Naive thymus-derived CD4-positive, alpha-beta T cell (primary cell): ENCODE measurements around the gene IFNGR1. TPM values are rescaled to one million over a fixed set of nuclear protein-coding genes. Genes with fewer than 3 reads are reported as not detected.

Experiments used
- ATAC-seq: fragments of 150-1000 bp; cut with Tn5 transposase; 2 replicates; pipeline ENCODE4 v1.10.0; 2021; ENCODE audit warnings: mild to moderate bottlenecking, moderate library complexity
- CTCF ChIA-PET: fragments of 350-600 bp; sonication (Branson Sonifier 250); formaldehyde crosslinking; loops from one replicate; lab custom pipeline; 2021; ENCODE audit warnings: antibody characterized with exemption; lab: Charles Lee
- POLR2A ChIA-PET: fragments of 350-600 bp; sonication (Branson Sonifier 250); formaldehyde crosslinking; loops from one replicate; lab custom pipeline; 2021; ENCODE audit warnings: antibody characterized with exemption, inconsistent platforms; lab: Charles Lee
- DNase-seq, 9 donors: peaks; one replicate each; pipeline versions ENCODE4 v3.0.0 to v3.0.0-alpha.2; 2020 to 2022; ENCODE audit warnings: mixed read lengths in 1 of 9
- H3K27ac ChIP-seq: one replicate; pipeline ENCODE4 v1.7.0; 2013; ENCODE audit warnings: mild to moderate bottlenecking, low read depth, low read length, moderate library complexity
- H3K27me3 ChIP-seq, 2 donors: one replicate each; pipeline ENCODE4 v1.7.0; 2013; ENCODE audit warnings: low read length in 2 of 2, mild to moderate bottlenecking in 2 of 2, moderate library complexity in 2 of 2; ENCODE audit not compliant: control insufficient read depth in 2 of 2, insufficient read depth in 2 of 2
- H3K36me3 ChIP-seq, 3 experiments: 1 replicate in 2 of 3; 2 replicates in 1 of 3; pipeline ENCODE4 v1.7.0; 2013; ENCODE audit warnings: low read length in 3 of 3, mild to moderate bottlenecking in 3 of 3, moderate library complexity in 1 of 3; ENCODE audit not compliant: insufficient read depth in 3 of 3, control insufficient read depth in 2 of 3
- H3K4me1 ChIP-seq, 2 donors: one replicate each; pipeline ENCODE4 v1.7.0; 2013; ENCODE audit warnings: low read length in 2 of 2, mild to moderate bottlenecking in 2 of 2, moderate library complexity in 1 of 2; ENCODE audit not compliant: control insufficient read depth in 2 of 2, insufficient read depth in 2 of 2
- H3K4me3 ChIP-seq: 2 replicates; pipeline ENCODE4 v1.7.0; 2013; ENCODE audit warnings: mild to moderate bottlenecking, low read length
- H3K9me3 ChIP-seq, 3 experiments: 1 replicate in 2 of 3; 2 replicates in 1 of 3; pipeline ENCODE4 v1.7.0; 2013; ENCODE audit warnings: low read length in 3 of 3; ENCODE audit not compliant: control insufficient read depth in 2 of 3
- H3K27ac Mint-ChIP-seq, 9 donors: one replicate each; pipeline ENCODE4 v1.8.0; 2020 to 2022; ENCODE audit warnings: mixed read lengths in 9 of 9, mild to moderate bottlenecking in 8 of 9, moderate library complexity in 5 of 9, inconsistent platforms in 2 of 9
- H3K27me3 Mint-ChIP-seq, 5 donors: one replicate each; pipeline ENCODE4 v1.8.0; 2021 to 2022; ENCODE audit warnings: mixed read lengths in 5 of 5, mild to moderate bottlenecking in 1 of 5
- H3K36me3 Mint-ChIP-seq, 5 donors: one replicate each; pipeline ENCODE4 v1.8.0; 2020 to 2022; ENCODE audit warnings: mixed read lengths in 5 of 5, mild to moderate bottlenecking in 3 of 5, inconsistent platforms in 1 of 5
- H3K4me1 Mint-ChIP-seq, 7 donors: one replicate each; pipeline ENCODE4 v1.8.0; 2020 to 2022; ENCODE audit warnings: mixed read lengths in 7 of 7, mild to moderate bottlenecking in 3 of 7, inconsistent platforms in 1 of 7
- H3K4me3 Mint-ChIP-seq, 10 donors: one replicate each; pipeline ENCODE4 v1.8.0; 2020 to 2022; ENCODE audit warnings: mild to moderate bottlenecking in 10 of 10, mixed read lengths in 10 of 10, moderate library complexity in 6 of 10, inconsistent platforms in 2 of 10
- H3K9me3 Mint-ChIP-seq, 11 donors: one replicate each; pipeline ENCODE4 v1.8.0; 2020 to 2022; ENCODE audit warnings: mixed read lengths in 11 of 11, mild to moderate bottlenecking in 4 of 11, inconsistent platforms in 1 of 11, moderate library complexity in 1 of 11
- intact Hi-C, 2 donors: fragments of 100-400 bp; cut with micrococcal nuclease; formaldehyde crosslinking; loops; one replicate each; pipeline ENCODE4 v1.15.1; 2023
- polyA plus RNA-seq, 2 donors: library from polyadenylated mRNA; unstranded; fragments of 300-500 nt; fragmentation: Illumina TruSeq; gene quantifications; one replicate each; pipeline ENCODE4 v1.2.3, GENCODE V29; 2021
- total RNA-seq, 6 experiments: library from RNA in 5 of 6; stranded (reverse) in 5 of 6; gene quantifications; 1 replicate in 5 of 6; 2 replicates in 1 of 6; pipeline ENCODE4 v1.2.3 and lab custom pipeline; 2021 to 2026

IFNGR1 gene
- total and polyA plus RNA-seq, 7 experiments from 2014 or later: 27.9 to 90.7 (median 31.3) TPM

- Histone ChIP-seq H3K4me1 (peaks cover 0 to 19% of the 10 kb centered on the region in 2 donors), H3K36me3 (no peaks in the 10 kb centered on the region), H3K9me3 (no peaks in the 10 kb centered on the region), H3K27me3 (no peaks in the 10 kb centered on the region), H3K27ac (no peak overlapping the region), H3K4me3 (no peak overlapping the region)
- intact Hi-C loops: loop anchor here in 1 of 2 donors (5.0 kb wide), 1 partner anchor 136 kb away; no protein-coding TSS in a partner anchor
- peaks cover 12 to 52% (median 20%) of the 10 kb centered on the region in 7 donors for H3K4me1 Mint-ChIP-seq
- H3K4me3 Mint-ChIP-seq: no peak overlapping the region
- DNase-seq: no peak
- H3K9me3 Mint-ChIP-seq: peaks cover 0 to 26% (median 6%) of the 10 kb centered on the region in 11 donors
- no peak for ATAC-seq
- ChIA-PET POLR2A (interaction anchor here (0.6 kb wide), 1 partner anchor 1549 kb away, joined by 3 read pairs; no protein-coding TSS in a partner anchor), CTCF (no interaction called here)
- no peak overlapping the region for H3K27ac Mint-ChIP-seq
- H3K36me3 Mint-ChIP-seq: peaks cover 0 to 37% (median 5%) of the 10 kb centered on the region in 5 donors
- peaks cover 0 to 11% (median 5%) of the 10 kb centered on the region in 5 donors for H3K27me3 Mint-ChIP-seq
Measured at GRCh38 chr6:137167702-137168377, 51.3 kb downstream of the IFNGR1 start.

GRCh38 chr6:137166247-137167098, 52.7 kb downstream of the IFNGR1 start:
- H3K36me3 Mint-ChIP-seq: peaks cover 0 to 41% (median 5%) of the 10 kb centered on the region in 5 donors
- ChIA-PET CTCF (no interaction called here), POLR2A (interaction anchor here (0.6 kb wide), 1 partner anchor 236 kb away, joined by 4 read pairs; no protein-coding TSS in a partner anchor)
- H3K27me3 Mint-ChIP-seq: peaks cover 4 to 18% (median 5%) of the 10 kb centered on the region in 5 donors
- ATAC-seq: peak; percentile 52
- Histone ChIP-seq H3K4me3 (no peak overlapping the region), H3K4me1 (peaks cover 0 to 19% of the 10 kb centered on the region in 2 donors), H3K27ac (no peak overlapping the region), H3K27me3 (peaks cover 0 to under 1% of the 10 kb centered on the region in 2 donors), H3K36me3 (no peaks in the 10 kb centered on the region), H3K9me3 (no peaks in the 10 kb centered on the region)
- H3K4me3 Mint-ChIP-seq: peak overlapping the region in 1 of 10 donors; percentile 5
- H3K9me3 Mint-ChIP-seq: peaks cover 0 to 29% (median 6%) of the 10 kb centered on the region in 11 donors
- peaks cover 12 to 53% (median 18%) of the 10 kb centered on the region in 7 donors for H3K4me1 Mint-ChIP-seq
- intact Hi-C loops: loop anchor here in 1 of 2 donors (1.0 to 5.0 kb wide), 2 partner anchors 72 to 134 kb away; no protein-coding TSS in a partner anchor
- peak overlapping the region in 1 of 9 donors; percentile 4 for H3K27ac Mint-ChIP-seq
- DNase-seq: no peak

- H3K4me1 Mint-ChIP-seq: peaks cover 12 to 53% (median 18%) of the 10 kb centered on the region in 7 donors
- Histone ChIP-seq H3K9me3 (no peaks in the 10 kb centered on the region), H3K27ac (no peak overlapping the region), H3K4me3 (no peak overlapping the region), H3K4me1 (peaks cover 0 to 19% of the 10 kb centered on the region in 2 donors), H3K36me3 (no peaks in the 10 kb centered on the region), H3K27me3 (peaks cover 0 to 3% of the 10 kb centered on the region in 2 donors)
- intact Hi-C loops: loop anchor here in 1 of 2 donors (1.0 to 5.0 kb wide), 3 partner anchors 9 to 133 kb away; no protein-coding TSS in a partner anchor
- H3K9me3 Mint-ChIP-seq: peaks cover 0 to 29% (median 6%) of the 10 kb centered on the region in 11 donors
- ATAC-seq: peak; percentile 68
- H3K27me3 Mint-ChIP-seq: peaks cover 4 to 25% (median 9%) of the 10 kb centered on the region in 5 donors
- H3K36me3 Mint-ChIP-seq: peaks cover 0 to 43% (median 5%) of the 10 kb centered on the region in 5 donors
- ChIA-PET POLR2A (interaction anchor here (0.6 kb wide), 1 partner anchor 237 kb away, joined by 4 read pairs; no protein-coding TSS in a partner anchor), CTCF (interaction anchor here (0.6 kb wide), 1 partner anchor 12 kb away, joined by 7 read pairs; no protein-coding TSS in a partner anchor)
- peak in 1 of 9 donors; percentile 38 for DNase-seq
- peak overlapping the region in 2 of 9 donors; percentile 62 to 79 for H3K27ac Mint-ChIP-seq
- H3K4me3 Mint-ChIP-seq: peak overlapping the region in 4 of 10 donors; percentile 3 to 74 (median 38)
Measured at GRCh38 chr6:137165375-137166246, 53.6 kb downstream of the IFNGR1 start.

- no peak for DNase-seq
- Histone ChIP-seq H3K36me3 (no peaks in the 10 kb centered on the region), H3K4me1 (peaks cover 0 to 19% of the 10 kb centered on the region in 2 donors), H3K27me3 (peaks cover 0 to 3% of the 10 kb centered on the region in 2 donors), H3K9me3 (no peaks in the 10 kb centered on the region), H3K4me3 (no peak overlapping the region), H3K27ac (no peak overlapping the region)
- H3K4me1 Mint-ChIP-seq: peaks cover 12 to 56% (median 18%) of the 10 kb centered on the region in 7 donors
- ChIA-PET POLR2A (no interaction called here), CTCF (no interaction called here)
- peaks cover 0 to 29% (median 6%) of the 10 kb centered on the region in 11 donors for H3K9me3 Mint-ChIP-seq
- no peak overlapping the region for H3K27ac Mint-ChIP-seq
- H3K27me3 Mint-ChIP-seq: peaks cover 8 to 37% (median 14%) of the 10 kb centered on the region in 5 donors
- intact Hi-C loops: no loop called here
- ATAC-seq: no peak
- peak overlapping the region in 1 of 10 donors; percentile 33 for H3K4me3 Mint-ChIP-seq
- H3K36me3 Mint-ChIP-seq: peaks cover 0 to 37% (median 5%) of the 10 kb centered on the region in 5 donors
Measured at GRCh38 chr6:137163732-137164318, 55.4 kb downstream of the IFNGR1 start.

GRCh38 chr6:137162692-137163306, 56.4 kb downstream of the IFNGR1 start:
- H3K27me3 ChIP-seq: peaks cover 0 to 3% of the 10 kb centered on the region in 2 donors
- peaks cover 12 to 61% (median 18%) of the 10 kb centered on the region in 7 donors for H3K4me1 Mint-ChIP-seq
- ATAC-seq (no peak), DNase-seq (no peak)
- ChIA-PET CTCF (interaction anchor here (0.5 kb wide), 1 partner anchor 228 kb away, joined by 3 read pairs; no protein-coding TSS in a partner anchor), POLR2A (no interaction called here)
- H3K4me3 Mint-ChIP-seq: no peak overlapping the region
- H3K27me3 Mint-ChIP-seq: peaks cover 11 to 45% (median 14%) of the 10 kb centered on the region in 5 donors
- peaks cover 0 to 46% (median 5%) of the 10 kb centered on the region in 5 donors for H3K36me3 Mint-ChIP-seq
- peaks cover 0 to 35% (median 6%) of the 10 kb centered on the region in 11 donors for H3K9me3 Mint-ChIP-seq
- H3K9me3 ChIP-seq: no peaks in the 10 kb centered on the region
- H3K27ac ChIP-seq: no peak overlapping the region
- intact Hi-C loops: no loop called here
- H3K4me3 ChIP-seq: no peak overlapping the region
- H3K4me1 ChIP-seq: peaks cover 0 to 19% of the 10 kb centered on the region in 2 donors
- no peak overlapping the region for H3K27ac Mint-ChIP-seq
- H3K36me3 ChIP-seq: no peaks in the 10 kb centered on the region
